Stimulated activated CD8-positive, alpha-beta memory T cell treated with anti-CD3 and anti-CD28 coated beads, Interleukin-7, amount 100 ng/mL, for 24 hours (primary cell): Measurements from ENCODE around the gene DISC1.
"Not testable (repeated sequence)": the region's sequence is repeated elsewhere in the genome, so short reads cannot be mapped to it uniquely, and the experiment has no call there.

Experiments
- DNase-seq: peaks from one replicate; pipeline ENCODE4 v3.0.0-alpha.2; 2020; ENCODE audit warnings: low read depth

The DISC1 gene

GRCh38 chr1:231626535-231626950, at the start of gene DISC1:
Gene DISC1 (plus strand): TSS chr1:231626790. CDS start chr1:231626868, 78 bp downstream.
- no peak for DNase-seq

- DNase-seq: no peak
These were observed 49.5 kb upstream of the DISC1 start for GRCh38 chr1:231576804-231577718.

GRCh38 chr1:231580874-231581273, 45.7 kb upstream of the DISC1 start:
- DNase-seq: no peak

GRCh38 chr1:231581859-231582258, 44.7 kb upstream of the DISC1 start:
- no peak for DNase-seq

GRCh38 chr1:231583376-231583775, 43.2 kb upstream of the DISC1 start:
- no peak for DNase-seq

GRCh38 chr1:231584117-231584516, 42.5 kb upstream of the DISC1 start:
- no peak for DNase-seq

GRCh38 chr1:231584921-231585320, 41.7 kb upstream of the DISC1 start:
- DNase-seq: no peak

GRCh38 chr1:231590453-231591198, 36.0 kb upstream of the DISC1 start:
- no peak for DNase-seq

GRCh38 chr1:231591466-231591865, 35.1 kb upstream of the DISC1 start:
- DNase-seq: no peak

- DNase-seq: no peak
These were observed 33.8 kb upstream of the DISC1 start for GRCh38 chr1:231592809-231593208.

- not testable (repeated sequence) for DNase-seq
These were observed 33.3 kb upstream of the DISC1 start for GRCh38 chr1:231593264-231593663.

- DNase-seq: no peak
These were observed 32.5 kb upstream of the DISC1 start for GRCh38 chr1:231594123-231594522.

GRCh38 chr1:231594749-231595148, 31.8 kb upstream of the DISC1 start:
- DNase-seq: no peak

- DNase-seq: no peak
These were observed 30.2 kb upstream of the DISC1 start for GRCh38 chr1:231596337-231596791.

GRCh38 chr1:231597971-231598370, 28.6 kb upstream of the DISC1 start:
- no peak for DNase-seq

GRCh38 chr1:231600458-231600976, 26.1 kb upstream of the DISC1 start:
- no peak for DNase-seq

GRCh38 chr1:231601824-231602672, 24.5 kb upstream of the DISC1 start:
- DNase-seq: no peak

GRCh38 chr1:231602673-231602984, 24.0 kb upstream of the DISC1 start:
- DNase-seq: no peak

GRCh38 chr1:231603598-231604275, 22.9 kb upstream of the DISC1 start:
- DNase-seq: no peak

GRCh38 chr1:231604276-231604621, 22.3 kb upstream of the DISC1 start:
- no peak for DNase-seq
